RWPE2 (cell line): ENCODE measurements around the gene PRKACA.

Experiments used
- ATAC-seq: fragments of 200-7000 bp; cut with Tn5 transposase; 3 replicates; pipeline ENCODE4 v1.9.1; 2021; ENCODE audit warnings: low read depth
- DNase-seq: peaks from one replicate; pipeline ENCODE4 v3.0.0-alpha.2; 2020; ENCODE audit warnings: low spot score
- H3K27ac ChIP-seq: fragments of 450-650 bp; 2 replicates; pipeline ENCODE4 v1.5.1; 2017; ENCODE audit warnings: mild to moderate bottlenecking; ENCODE audit not compliant: poor library complexity, severe bottlenecking
- H3K27me3 ChIP-seq: fragments of 250-450 bp; sonication (Bioruptor Pico); 2 replicates; pipeline ENCODE4 v1.5.1; 2021; ENCODE audit warnings: mild to moderate bottlenecking, moderate library complexity; ENCODE audit not compliant: insufficient read depth, poor library complexity, severe bottlenecking
- H3K36me3 ChIP-seq: fragments of 250-450 bp; sonication (Bioruptor Pico); 2 replicates; pipeline ENCODE4 v1.5.1; 2020; ENCODE audit warnings: low read depth, mild to moderate bottlenecking, moderate library complexity
- H3K4me1 ChIP-seq: fragments of 250-450 bp; sonication (Bioruptor Pico); 2 replicates; pipeline ENCODE4 v1.5.1; 2021; ENCODE audit warnings: mild to moderate bottlenecking, moderate library complexity; ENCODE audit not compliant: insufficient read depth, poor library complexity, severe bottlenecking
- H3K4me3 ChIP-seq: fragments of 250-450 bp; sonication (Bioruptor Pico); 2 replicates; pipeline ENCODE4 v1.5.1; 2021; ENCODE audit warnings: mild to moderate bottlenecking, moderate library complexity; ENCODE audit not compliant: severe bottlenecking
- H3K9me3 ChIP-seq: fragments of 250-450 bp; sonication (Bioruptor Pico); 2 replicates; pipeline ENCODE4 v1.5.1; 2021; ENCODE audit warnings: mild to moderate bottlenecking, moderate library complexity; ENCODE audit not compliant: severe bottlenecking
- CTCF ChIP-seq: fragments of 450-650 bp; IDR thresholded peaks from one replicate; pipeline ENCODE4 v1.5.1; 2017; ENCODE audit warnings: mild to moderate bottlenecking, moderate library complexity; ENCODE audit not compliant: poor library complexity, severe bottlenecking

PRKACA gene

GRCh38 chr19:14113762-14114414 lies 3.7 kb downstream of the PRKACA start:
- ATAC-seq (no peak), DNase-seq (no peak)
- no peak for TF ChIP-seq CTCF
- Histone ChIP-seq H3K27ac (no peak overlapping the region), H3K27me3 (no peaks in the 10 kb centered on the region), H3K9me3 (no peaks in the 10 kb centered on the region), H3K4me3 (no peak overlapping the region), H3K36me3 (no peaks in the 10 kb centered on the region), H3K4me1 (peaks cover 4% of the 10 kb centered on the region)

- Histone ChIP-seq H3K27me3 (no peaks in the 10 kb centered on the region), H3K4me1 (no peaks in the 10 kb centered on the region), H3K9me3 (no peaks in the 10 kb centered on the region), H3K4me3 (no peak overlapping the region), H3K27ac (peak overlapping the region; percentile 15), H3K36me3 (no peaks in the 10 kb centered on the region)
- DNase-seq (no peak), ATAC-seq (no peak)
- no peak for TF ChIP-seq CTCF
These were observed 4.7 kb downstream of the PRKACA start for GRCh38 chr19:14112809-14113385.

- Histone ChIP-seq H3K9me3 (no peaks in the 10 kb centered on the region), H3K4me3 (no peak overlapping the region), H3K27me3 (no peaks in the 10 kb centered on the region), H3K27ac (peak overlapping the region; percentile 15), H3K4me1 (no peaks in the 10 kb centered on the region), H3K36me3 (no peaks in the 10 kb centered on the region)
- no peak for TF ChIP-seq CTCF
- DNase-seq (no peak), ATAC-seq (peak; percentile 30; the same call in 2 of the 3 replicates)
These were observed 5.3 kb downstream of the PRKACA start for GRCh38 chr19:14112051-14112808.

- Histone ChIP-seq H3K36me3 (0 out of 2 replicates have a peak, but pooled peaks cover 2% of the 10 kb centered on the region), H3K4me1 (no peaks in the 10 kb centered on the region), H3K4me3 (no peak overlapping the region), H3K27ac (no peak overlapping the region), H3K27me3 (no peaks in the 10 kb centered on the region), H3K9me3 (no peaks in the 10 kb centered on the region)
- ATAC-seq (no peak), DNase-seq (no peak)
- TF ChIP-seq CTCF, result no peak
These were observed 6.1 kb downstream of the PRKACA start for GRCh38 chr19:14111486-14111885.
